Fibroblast of villous mesenchyme (primary cell): ENCODE results near the gene MRPL46. TPM values are rescaled to one million over a fixed set of nuclear protein-coding genes. Genes with fewer than 3 reads are reported as not detected.

ENCODE experiments used
- DNase-seq: peaks from one replicate; pipeline ENCODE4 v3.0.0-alpha.2; 2010; ENCODE audit warnings: low read depth
- H3K4me3 ChIP-seq: 2 replicates; pipeline ENCODE4 v1.5.1; 2011; ENCODE audit warnings: low read depth, mild to moderate bottlenecking, low read length
- CTCF ChIP-seq: IDR thresholded peaks from 2 replicates; pipeline ENCODE4 v1.5.1; 2012; ENCODE audit warnings: low read depth, mild to moderate bottlenecking, low read length; ENCODE audit not compliant: insufficient read depth
- total RNA-seq: library from RNA; depleted of rRNA; stranded (reverse); fragments of >200 nt; gene quantifications from 2 replicates; pipeline ENCODE4 v1.2.3, GENCODE V29; 2012

MRPL46 gene
- total RNA-seq, 1 donor, result 18.6 TPM

DNA sequence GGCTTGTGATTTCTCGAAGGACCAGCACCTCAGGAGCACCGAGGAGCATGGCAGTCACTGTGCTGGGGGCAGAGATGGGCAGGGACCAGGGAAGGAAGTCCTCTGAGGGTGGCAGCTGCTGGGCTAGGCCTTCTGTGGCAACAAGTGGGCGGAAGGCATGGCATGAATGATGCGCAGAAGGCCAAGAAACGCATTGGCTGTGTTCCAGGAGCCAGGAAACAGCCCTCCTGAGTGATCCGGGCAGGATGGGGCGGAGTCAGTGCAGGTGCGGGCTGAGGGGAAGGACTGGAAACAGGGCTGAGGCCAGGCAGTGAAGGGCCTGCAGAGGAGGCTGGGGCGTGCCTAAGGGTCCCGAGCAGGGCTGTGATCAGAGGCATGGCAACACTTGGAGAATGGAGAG, 24.0 kb upstream of the MRPL46 start:
- H3K4me3 ChIP-seq, result no peak overlapping the region
- no peak for DNase-seq
- TF ChIP-seq CTCF, result no peak

DNA sequence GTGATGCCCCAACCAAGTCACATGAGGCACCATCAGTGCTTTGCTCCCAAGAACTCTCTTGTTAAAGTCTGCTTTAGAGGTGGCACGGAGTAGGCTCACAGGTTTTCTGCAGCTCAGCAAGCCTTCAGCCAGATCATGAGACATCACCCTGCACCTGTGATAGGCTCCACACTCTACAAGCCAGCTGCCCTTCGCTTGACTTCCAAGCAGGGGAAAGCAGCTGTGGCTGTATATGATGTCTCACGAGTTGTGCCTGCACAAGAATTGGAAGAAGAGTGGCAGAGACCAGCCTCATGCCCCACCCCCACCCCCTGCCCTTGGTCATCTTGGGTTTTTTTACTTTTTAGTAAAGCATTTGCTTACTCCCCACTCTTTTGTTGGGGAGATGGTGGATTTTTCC, 22.8 kb upstream of the MRPL46 start:
- no peak for DNase-seq
- no peak overlapping the region for H3K4me3 ChIP-seq
- TF ChIP-seq CTCF, result no peak

DNA sequence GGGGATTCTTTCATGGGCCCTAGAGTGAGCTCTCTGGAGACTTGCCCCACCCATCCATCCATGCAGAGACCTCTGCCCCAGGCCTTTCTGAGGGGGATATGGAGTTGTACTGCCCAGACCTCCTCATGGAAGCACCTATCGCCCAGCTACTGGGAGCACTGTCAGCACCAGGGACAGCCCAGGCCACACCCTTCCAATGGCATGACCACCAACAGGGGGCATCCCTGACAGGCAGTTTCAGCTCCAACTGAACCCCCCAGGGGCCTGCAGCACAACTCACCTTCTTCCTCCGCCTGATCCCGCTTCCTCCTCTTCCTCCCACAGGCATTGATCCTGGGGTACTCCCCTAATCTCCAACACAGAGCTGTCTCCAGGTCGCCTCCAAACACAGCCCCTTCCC, 22.1 kb upstream of the MRPL46 start:
- TF ChIP-seq CTCF, result no peak
- no peak overlapping the region for H3K4me3 ChIP-seq
- no peak for DNase-seq

DNA sequence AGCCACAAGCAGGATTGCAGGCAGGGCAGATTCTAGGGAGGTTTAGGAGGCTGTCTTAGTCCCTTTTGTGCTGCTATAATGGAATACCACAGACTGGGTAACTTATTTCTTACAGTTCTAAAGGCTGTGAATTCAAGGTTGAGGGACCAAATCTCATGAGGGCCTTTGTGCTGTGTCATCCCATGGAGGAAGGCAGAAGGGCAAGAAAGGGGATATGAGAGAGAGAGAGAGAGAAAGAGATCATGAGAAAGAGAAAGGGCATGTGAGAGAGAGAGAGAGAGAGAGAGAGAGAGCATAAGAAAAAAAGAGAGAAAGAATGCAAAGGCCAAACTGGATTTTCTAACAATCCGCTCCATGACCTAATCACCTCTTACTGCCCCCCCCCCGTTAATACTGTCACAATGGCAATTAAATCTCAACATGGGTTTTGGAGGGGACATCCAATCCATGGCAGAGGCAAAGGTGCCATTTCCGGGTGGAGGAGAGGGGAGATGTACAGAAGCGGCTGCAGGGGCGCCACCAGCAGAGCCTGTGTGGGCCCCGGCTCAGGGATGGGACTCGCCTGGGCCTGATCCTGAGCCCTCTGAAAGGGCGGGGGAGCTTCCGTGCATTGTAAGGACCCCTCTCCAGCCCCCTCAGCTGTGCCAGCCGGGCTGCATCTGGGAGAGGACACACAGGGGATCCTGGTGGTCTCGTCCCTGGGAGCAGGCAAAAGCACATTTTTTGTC, 20.8 kb upstream of the MRPL46 start:
- no peak for DNase-seq
- TF ChIP-seq CTCF, result no peak
- no peak overlapping the region for H3K4me3 ChIP-seq

- DNase-seq, result no peak
Observed at GRCh38 chr15:88487178-88487795, 20.1 kb upstream of the MRPL46 start.

GRCh38 chr15:88484682-88485331, 17.6 kb upstream of the MRPL46 start:
- TF ChIP-seq CTCF, result no peak
- no peak overlapping the region for H3K4me3 ChIP-seq
- DNase-seq, result peak; percentile 38

More at GRCh38 chr15:88487178-88487795, 20.1 kb upstream of the MRPL46 start:
- H3K4me3 ChIP-seq, result no peak overlapping the region
- TF ChIP-seq CTCF, result no peak
